Erythroblast (primary cell): Measurements from ENCODE around the gene C12orf75.

Experiments used
- GATA1 ChIP-seq: IDR thresholded peaks from 2 replicates; pipeline ENCODE4 v1.6.1; 2011; ENCODE audit warnings: low read depth, mild to moderate bottlenecking, control low read depth, low read length, moderate library complexity
- POLR2A ChIP-seq: IDR thresholded peaks from 2 replicates; pipeline ENCODE4 v1.6.1; 2011; ENCODE audit warnings: mild to moderate bottlenecking, low read length

- TF ChIP-seq POLR2A (no peak), GATA1 (no peak)
These were observed 89.1 kb downstream of the C12orf75 start for GRCh38 chr12:105419606-105420005.
